CD14-positive monocyte (primary cell): ENCODE measurements around the gene SLC10A7. TPM values are rescaled to one million over a fixed set of nuclear protein-coding genes. Genes with fewer than 3 reads are reported as not detected.

Experiments used
- DNase-seq, 3 donors: peaks; one replicate each; pipeline ENCODE4 v3.0.0-alpha.2; 2011 to 2022
- H2AFZ ChIP-seq: 2 replicates; pipeline ENCODE4 v1.6.0; 2012; ENCODE audit warnings: mild to moderate bottlenecking, low read depth, low read length, inconsistent platforms; ENCODE audit not compliant: insufficient read depth, poor library complexity, severe bottlenecking
- H3K27ac ChIP-seq, 2 donors: 1 replicate in 1 of 2; 2 replicates in 1 of 2; pipeline ENCODE4 v1.5.1; 2012 to 2013; ENCODE audit warnings: low read length in 2 of 2, control low read depth in 1 of 2, inconsistent platforms in 1 of 2, low read depth in 1 of 2, mild to moderate bottlenecking in 1 of 2
- H3K27me3 ChIP-seq, 2 donors: one replicate each; pipeline versions ENCODE4 v1.6.0 to v1.6.1; 2011 to 2013; ENCODE audit warnings: low read length in 2 of 2; ENCODE audit not compliant: control insufficient read depth in 2 of 2, insufficient read depth in 2 of 2
- H3K36me3 ChIP-seq, 2 donors: replicated peaks in 1 of 2; 1 replicate in 1 of 2; 2 replicates in 1 of 2; pipeline versions ENCODE4 v1.5.1 to v1.6.1; 2012 to 2013; ENCODE audit warnings: low read length in 2 of 2, control low read depth in 1 of 2, inconsistent platforms in 1 of 2, mild to moderate bottlenecking in 1 of 2; ENCODE audit not compliant: insufficient read depth in 2 of 2, control insufficient read depth in 1 of 2
- H3K4me1 ChIP-seq, 2 donors: 1 replicate in 1 of 2; 2 replicates in 1 of 2; pipeline versions ENCODE4 v1.5.1 to v1.6.1; 2012 to 2013; ENCODE audit warnings: low read length in 2 of 2, control low read depth in 1 of 2, inconsistent platforms in 1 of 2, mild to moderate bottlenecking in 1 of 2, moderate library complexity in 1 of 2; ENCODE audit not compliant: insufficient read depth in 2 of 2, control insufficient read depth in 1 of 2
- H3K4me2 ChIP-seq: replicated peaks from 2 replicates; pipeline ENCODE3; 2012; ENCODE audit warnings: low read length, moderate library complexity, mild to moderate bottlenecking; ENCODE audit not compliant: poor library complexity, severe bottlenecking; ENCODE audit errors: extremely low read depth
- H3K4me3 ChIP-seq, 3 experiments: fragments of 200-600 bp in 1 of 3; sonication (generic) in 1 of 3; replicated peaks in 1 of 3; 1 replicate in 2 of 3; 2 replicates in 1 of 3; pipeline ENCODE4 v1.5.1; 2011 to 2013; ENCODE audit warnings: low read length in 3 of 3, mild to moderate bottlenecking in 3 of 3, control low read depth in 2 of 3, low read depth in 2 of 3, inconsistent platforms in 1 of 3, moderate library complexity in 1 of 3
- H3K79me2 ChIP-seq: 2 replicates; pipeline ENCODE4 v1.6.0; 2012; ENCODE audit warnings: mild to moderate bottlenecking, control low read depth, inconsistent platforms, low read length, moderate library complexity; ENCODE audit not compliant: insufficient read depth
- H3K9ac ChIP-seq: 2 replicates; pipeline ENCODE4 v1.6.0; 2017; ENCODE audit warnings: low read length, mild to moderate bottlenecking; ENCODE audit not compliant: insufficient read depth, poor library complexity, severe bottlenecking
- H3K9me3 ChIP-seq, 2 donors: replicated peaks in 1 of 2; 1 replicate in 1 of 2; 2 replicates in 1 of 2; pipeline versions ENCODE4 v1.5.1 to v1.6.1; 2012 to 2013; ENCODE audit warnings: low read length in 2 of 2, control low read depth in 1 of 2; ENCODE audit not compliant: control insufficient read depth in 1 of 2, insufficient read depth in 1 of 2
- H4K20me1 ChIP-seq: 2 replicates; pipeline ENCODE4 v1.6.0; 2012; ENCODE audit warnings: mild to moderate bottlenecking, low read length, control low read depth, moderate library complexity; ENCODE audit not compliant: insufficient read depth
- H3K27ac Mint-ChIP-seq, 7 donors: one replicate each; pipeline ENCODE4 v1.8.0; 2020; ENCODE audit warnings: mild to moderate bottlenecking in 7 of 7, mixed read lengths in 7 of 7, moderate library complexity in 6 of 7, inconsistent platforms in 2 of 7
- H3K27me3 Mint-ChIP-seq, 3 donors: one replicate each; pipeline ENCODE4 v1.8.0; 2021 to 2022; ENCODE audit warnings: low read depth in 3 of 3, mild to moderate bottlenecking in 3 of 3, mixed read lengths in 3 of 3, moderate library complexity in 3 of 3, inconsistent platforms in 1 of 3
- H3K36me3 Mint-ChIP-seq, 2 donors: one replicate each; pipeline ENCODE4 v1.8.0; 2020; ENCODE audit warnings: mixed read lengths in 2 of 2, inconsistent platforms in 1 of 2, mild to moderate bottlenecking in 1 of 2
- H3K4me1 Mint-ChIP-seq: one replicate; pipeline ENCODE4 v1.8.0; 2020; ENCODE audit warnings: mild to moderate bottlenecking, mixed read lengths
- H3K4me3 Mint-ChIP-seq, 2 donors: one replicate each; pipeline ENCODE4 v1.8.0; 2020; ENCODE audit warnings: mild to moderate bottlenecking in 2 of 2, mixed read lengths in 2 of 2, moderate library complexity in 1 of 2
- H3K9me3 Mint-ChIP-seq, 7 donors: one replicate each; pipeline ENCODE4 v1.8.0; 2020 to 2022; ENCODE audit warnings: mixed read lengths in 7 of 7, mild to moderate bottlenecking in 6 of 7, moderate library complexity in 6 of 7, inconsistent platforms in 2 of 7
- CTCF ChIP-seq: fragments of 200-600 bp; IDR thresholded peaks from one replicate; pipeline ENCODE4 v1.8.0; 2022; ENCODE audit warnings: antibody characterized with exemption, mild to moderate bottlenecking
- WGBS: methylation state at CpG from one replicate; pipeline ENCODE4 v1.1.5; 2013; ENCODE audit warnings: missing lambda C conversion rate; ENCODE audit not compliant: insufficient coverage; 5-methylcytosine and 5-hydroxymethylcytosine counted together
- intact Hi-C, 2 donors: fragments of 100-400 bp; cut with micrococcal nuclease; formaldehyde crosslinking; loops; one replicate each; pipeline versions ENCODE4 v1.15.0 to v1.15.1; 2023
- polyA plus RNA-seq, 3 donors: library from polyadenylated mRNA; depleted of rRNA in 1 of 3; unstranded in 2 of 3; stranded (reverse) in 1 of 3; fragments of 300-500 nt in 2 of 3; fragments of >200 nt in 1 of 3; fragmentation: Illumina TruSeq in 2 of 3; gene quantifications; 1 replicate in 2 of 3; 2 replicates in 1 of 3; pipeline ENCODE4 v1.2.3, GENCODE V29; 2012 to 2021

Gene SLC10A7
- polyA plus RNA-seq, 3 donors: 6.6 to 8.3 (median 6.8) TPM

- no peaks in the 10 kb centered on the region for H3K9me3 ChIP-seq
- H3K4me3 Mint-ChIP-seq: no peak overlapping the region
- H3K9ac ChIP-seq: no peak overlapping the region
- H3K79me2 ChIP-seq: no peaks in the 10 kb centered on the region
- WGBS: 85% methylated on average over 5 of the region's 6 CpGs
- H3K36me3 Mint-ChIP-seq: no peaks in the 10 kb centered on the region
- H3K4me2 ChIP-seq: no peak overlapping the region
- H3K9me3 Mint-ChIP-seq: no peaks in the 10 kb centered on the region
- no peak overlapping the region for H3K27ac ChIP-seq
- H3K27ac Mint-ChIP-seq: no peak overlapping the region
- no peak overlapping the region for H2AFZ ChIP-seq
- no peaks in the 10 kb centered on the region for H4K20me1 ChIP-seq
- H3K4me3 ChIP-seq: no peak overlapping the region
- H3K36me3 ChIP-seq: no peaks in the 10 kb centered on the region
- H3K4me1 Mint-ChIP-seq: no peaks in the 10 kb centered on the region
- no peaks in the 10 kb centered on the region for H3K27me3 Mint-ChIP-seq
- no peaks in the 10 kb centered on the region for H3K27me3 ChIP-seq
- no peaks in the 10 kb centered on the region for H3K4me1 ChIP-seq
- DNase-seq: no peak
- intact Hi-C loops: no loop called here
- no peak for TF ChIP-seq CTCF
These were observed 122.8 kb downstream of the SLC10A7 start for GRCh38 chr4:146398896-146399445.

- Histone ChIP-seq H4K20me1 (no peaks in the 10 kb centered on the region), H3K4me1 (no peaks in the 10 kb centered on the region), H3K9ac (no peak overlapping the region), H3K79me2 (no peaks in the 10 kb centered on the region), H3K27me3 (no peaks in the 10 kb centered on the region), H2AFZ (no peak overlapping the region), H3K9me3 (no peaks in the 10 kb centered on the region), H3K4me2 (no peak overlapping the region), H3K4me3 (no peak overlapping the region), H3K27ac (no peak overlapping the region), H3K36me3 (no peaks in the 10 kb centered on the region)
- no peaks in the 10 kb centered on the region for H3K9me3 Mint-ChIP-seq
- TF ChIP-seq CTCF: no peak
- intact Hi-C loops: no loop called here
- no CpG with 5 or more reads among the region's 1 CpG for WGBS
- no peaks in the 10 kb centered on the region for H3K27me3 Mint-ChIP-seq
- H3K36me3 Mint-ChIP-seq: no peaks in the 10 kb centered on the region
- no peak overlapping the region for H3K27ac Mint-ChIP-seq
- H3K4me1 Mint-ChIP-seq: no peaks in the 10 kb centered on the region
- no peak for DNase-seq
- no peak overlapping the region for H3K4me3 Mint-ChIP-seq
These were observed 123.3 kb downstream of the SLC10A7 start for GRCh38 chr4:146398404-146398803.
